ENCODE data around the gene FYCO1.

The FYCO1 gene

DNA sequence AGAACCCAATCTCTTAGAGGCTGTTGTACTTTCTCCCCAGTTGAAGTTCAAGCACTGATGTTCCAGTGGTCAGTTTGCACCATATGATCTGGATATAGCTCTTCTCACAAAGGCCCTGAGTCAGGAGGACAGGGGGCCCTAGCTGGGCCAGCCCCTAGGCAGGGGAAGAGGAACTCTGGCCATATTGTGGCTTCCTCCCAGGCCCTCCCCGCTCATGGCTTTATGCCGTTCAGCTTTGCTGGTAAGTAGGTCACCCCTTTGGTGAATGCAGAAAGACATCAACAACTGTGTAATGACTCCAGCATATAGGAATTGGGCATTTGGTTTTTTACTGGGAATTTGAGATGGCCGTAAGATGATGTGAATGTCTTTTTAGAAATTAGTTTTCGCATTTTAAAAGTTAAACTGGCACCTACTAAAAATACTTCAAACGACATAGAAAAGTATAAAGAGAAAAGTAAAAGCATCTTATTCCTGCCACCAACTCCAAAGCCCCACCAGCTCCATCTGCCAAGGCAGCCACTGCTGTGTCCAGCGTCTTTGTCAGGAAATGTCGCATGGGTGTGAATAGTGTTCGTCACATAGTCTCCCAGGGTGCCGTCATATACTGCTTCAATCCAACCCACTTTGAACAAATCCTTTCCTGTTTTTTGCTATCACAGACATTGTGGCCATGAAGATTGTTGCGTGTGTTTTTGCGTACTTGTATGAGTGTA, 84.0 kb downstream of the FYCO1 start:
- DNase-seq: no peak

DNA sequence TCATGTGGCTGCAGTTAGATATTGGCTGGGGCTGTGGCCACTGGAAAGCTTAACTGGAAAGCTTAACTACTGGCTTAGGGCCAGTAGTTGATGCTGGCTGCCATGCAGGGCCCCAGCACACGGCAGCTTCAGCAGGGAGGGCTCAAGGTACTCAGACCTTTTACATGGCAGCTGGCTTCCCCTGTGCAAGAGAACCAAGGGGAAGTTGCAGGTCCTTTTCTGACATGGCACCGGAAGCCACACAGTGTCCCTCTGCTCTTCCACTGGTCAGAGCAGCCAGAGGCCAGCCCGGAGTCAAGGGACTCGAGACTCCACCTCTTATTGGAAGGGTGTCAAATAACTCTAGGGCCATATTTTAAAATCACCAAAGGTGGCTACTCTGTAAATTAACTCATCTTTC, 84.7 kb downstream of the FYCO1 start:
- DNase-seq: no peak

DNA sequence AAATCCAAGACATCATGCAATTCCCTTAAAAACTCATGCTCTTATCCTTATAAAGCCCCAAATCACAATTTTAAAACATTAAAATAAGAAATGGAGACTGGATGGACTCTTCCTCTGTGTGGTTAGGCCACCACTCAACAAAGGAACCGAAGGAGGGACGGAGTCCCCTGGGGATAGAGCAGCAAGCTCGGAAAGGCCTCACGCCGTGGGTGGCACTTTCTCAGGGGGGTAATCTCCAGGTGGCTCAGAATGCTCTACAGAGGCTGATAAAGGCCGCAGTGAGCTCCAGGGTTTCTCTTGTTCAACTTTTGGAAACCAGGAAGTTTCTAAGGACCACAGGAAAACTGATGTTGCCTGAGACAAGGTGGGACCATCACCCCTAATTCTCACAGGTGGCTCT, 86.1 kb downstream of the FYCO1 start:
- DNase-seq: no peak

DNA sequence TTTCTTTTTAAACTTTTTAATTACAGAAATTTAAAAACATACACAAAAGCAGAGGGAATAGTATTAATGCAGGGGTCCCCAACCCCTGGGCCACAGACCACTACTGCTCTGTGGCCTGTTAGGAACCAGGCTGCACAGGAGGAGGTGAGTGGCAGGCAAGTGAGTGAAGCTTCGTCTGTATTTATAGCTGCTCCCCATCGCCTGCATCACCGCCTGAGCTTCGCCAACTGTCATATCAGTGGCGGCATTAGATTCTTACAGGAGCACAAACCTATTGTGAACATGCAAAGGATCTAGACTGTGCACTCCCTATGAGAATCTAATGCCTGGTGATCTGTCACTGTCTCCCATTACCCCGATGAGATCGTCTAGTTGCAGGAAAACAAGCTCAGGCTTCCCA, 86.9 kb downstream of the FYCO1 start:
- no peak for DNase-seq

DNA sequence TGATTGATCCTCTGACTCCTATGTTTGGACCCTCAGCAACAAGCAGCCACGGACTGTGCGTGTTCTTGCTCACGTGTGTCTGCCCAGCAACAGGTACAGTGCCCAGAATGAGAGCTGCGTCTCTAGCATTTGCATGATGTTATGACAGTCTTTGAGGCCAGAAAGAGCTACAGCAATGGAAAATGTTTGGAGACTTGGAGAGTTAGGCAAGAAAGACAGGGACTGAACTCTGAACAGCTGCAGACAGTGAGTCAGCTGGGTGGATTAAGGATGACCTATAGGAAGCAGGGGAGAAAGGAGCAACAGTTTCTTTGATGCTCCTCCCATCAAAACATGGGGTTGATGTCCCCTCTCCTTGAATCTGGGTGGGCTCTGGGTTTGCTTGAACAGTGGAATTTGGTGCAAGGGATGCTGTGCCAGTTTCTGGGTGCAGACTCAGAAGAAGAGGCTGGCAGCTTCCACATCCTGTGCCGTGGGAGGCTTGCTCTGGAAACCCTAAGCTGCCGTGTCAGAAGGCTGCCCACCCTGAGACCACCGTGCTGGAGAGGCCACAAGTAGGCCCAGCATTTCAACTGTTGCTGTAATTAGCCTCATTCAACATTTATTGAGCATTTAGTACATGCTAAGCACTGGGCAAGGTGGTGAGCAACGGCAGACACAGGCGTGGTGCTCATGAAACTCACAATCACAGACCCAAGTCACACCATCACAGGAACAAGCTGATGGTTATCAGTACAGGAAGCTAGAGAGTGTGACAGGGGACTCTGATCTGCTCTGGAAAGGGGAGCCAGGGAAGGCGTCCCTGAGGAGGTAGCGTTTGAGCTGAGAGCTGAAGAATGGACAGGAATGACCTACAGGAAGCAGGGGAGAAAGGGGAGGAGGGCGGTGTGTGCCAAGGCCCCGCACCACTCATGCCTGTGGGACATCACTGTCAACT, 87.6 kb downstream of the FYCO1 start:
- no peak for DNase-seq

DNA sequence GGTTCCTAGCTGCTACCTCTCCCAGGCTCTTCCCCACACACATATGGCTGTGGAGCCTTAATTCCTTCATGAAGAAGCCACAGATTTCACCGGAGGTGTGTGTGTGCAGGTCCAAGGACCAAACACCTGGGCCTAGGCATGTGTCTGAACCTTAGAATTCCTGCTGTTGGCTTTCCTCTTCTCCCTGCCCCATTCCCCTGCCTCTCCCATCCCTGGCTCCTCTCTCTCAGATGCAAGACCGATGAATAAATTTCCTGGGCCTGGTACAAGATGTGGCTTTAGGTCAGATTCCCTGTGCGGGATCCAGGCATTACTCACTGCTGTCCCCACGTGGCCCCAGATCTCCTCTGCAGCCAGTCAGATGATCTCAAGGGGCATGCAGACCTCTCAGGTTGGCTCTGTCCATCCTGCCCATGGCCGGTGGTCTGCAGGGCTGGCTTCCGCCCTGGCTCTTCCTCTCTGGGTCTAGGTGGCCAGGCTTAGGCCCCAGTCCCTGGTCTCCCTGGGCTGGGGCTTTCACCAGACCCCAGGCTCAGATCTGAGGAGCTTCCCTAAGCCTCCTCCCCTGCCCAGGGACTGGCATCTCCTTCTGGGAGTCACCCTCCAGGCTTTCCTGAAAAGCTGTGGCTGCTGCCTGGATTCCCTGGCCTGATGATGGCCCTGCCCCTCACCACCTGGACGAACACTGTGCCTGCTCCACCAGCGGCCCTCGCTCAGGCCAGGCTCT, 88.8 kb downstream of the FYCO1 start:
- DNase-seq: no peak

DNA sequence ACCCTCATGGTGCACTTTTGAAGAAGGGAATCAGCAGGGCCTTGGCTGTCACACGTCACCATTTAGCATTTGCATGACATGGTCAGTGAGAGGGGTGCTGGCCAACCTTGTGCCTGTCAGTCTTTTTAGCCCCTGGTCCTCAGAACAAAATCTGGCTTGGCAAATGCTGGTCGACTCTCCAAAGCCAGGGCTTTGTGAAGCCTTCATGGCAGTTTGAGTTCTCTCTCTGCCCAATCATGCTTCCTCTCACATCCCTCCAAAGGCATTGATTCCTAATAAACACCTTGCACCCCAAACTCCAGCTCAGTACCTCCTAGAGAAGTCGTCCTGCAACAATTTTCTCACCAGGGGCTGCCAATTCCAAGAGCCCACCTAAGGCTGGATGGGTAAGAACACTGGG, 89.9 kb downstream of the FYCO1 start:
- no peak for DNase-seq

DNA sequence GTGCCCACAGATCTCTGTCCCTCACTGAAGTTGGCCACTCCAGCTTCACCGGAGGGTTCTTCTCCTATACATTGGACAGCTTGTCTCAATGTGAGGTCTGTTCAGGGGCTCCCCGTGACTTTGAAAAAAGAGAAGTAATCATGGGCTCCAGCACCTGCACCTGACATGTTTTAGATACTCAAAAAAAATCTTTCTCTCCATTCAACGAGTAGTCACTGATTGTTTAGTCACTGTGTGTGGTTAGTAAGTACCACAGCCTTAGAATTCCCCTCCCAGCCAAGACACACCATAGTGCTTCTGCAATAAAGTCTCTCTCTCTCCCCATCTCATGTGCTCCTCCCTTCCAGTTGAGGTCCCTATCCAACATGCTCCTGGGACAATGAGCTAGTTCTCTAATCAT, 90.7 kb downstream of the FYCO1 start:
- no peak for DNase-seq

DNA sequence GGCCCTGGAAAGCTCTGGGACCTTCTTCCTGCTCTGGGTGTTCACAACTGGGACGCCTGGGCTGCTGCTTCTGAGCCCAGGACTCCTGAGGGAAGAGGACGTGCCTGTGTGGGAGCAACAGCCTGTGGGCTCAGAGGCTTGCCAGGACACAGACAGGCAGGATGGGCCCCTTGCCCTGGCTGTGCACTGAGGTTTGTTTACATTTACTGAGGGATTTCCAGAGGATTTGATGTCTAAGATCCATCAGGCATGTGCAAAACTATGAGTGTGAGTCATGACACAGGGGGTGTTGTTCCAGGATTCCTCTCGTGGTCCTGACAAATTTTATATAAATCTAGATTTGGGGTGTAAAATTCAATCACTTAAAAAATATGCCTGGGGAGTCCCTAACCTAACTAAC, 98.7 kb downstream of the FYCO1 start:
- no peak for DNase-seq

DNA sequence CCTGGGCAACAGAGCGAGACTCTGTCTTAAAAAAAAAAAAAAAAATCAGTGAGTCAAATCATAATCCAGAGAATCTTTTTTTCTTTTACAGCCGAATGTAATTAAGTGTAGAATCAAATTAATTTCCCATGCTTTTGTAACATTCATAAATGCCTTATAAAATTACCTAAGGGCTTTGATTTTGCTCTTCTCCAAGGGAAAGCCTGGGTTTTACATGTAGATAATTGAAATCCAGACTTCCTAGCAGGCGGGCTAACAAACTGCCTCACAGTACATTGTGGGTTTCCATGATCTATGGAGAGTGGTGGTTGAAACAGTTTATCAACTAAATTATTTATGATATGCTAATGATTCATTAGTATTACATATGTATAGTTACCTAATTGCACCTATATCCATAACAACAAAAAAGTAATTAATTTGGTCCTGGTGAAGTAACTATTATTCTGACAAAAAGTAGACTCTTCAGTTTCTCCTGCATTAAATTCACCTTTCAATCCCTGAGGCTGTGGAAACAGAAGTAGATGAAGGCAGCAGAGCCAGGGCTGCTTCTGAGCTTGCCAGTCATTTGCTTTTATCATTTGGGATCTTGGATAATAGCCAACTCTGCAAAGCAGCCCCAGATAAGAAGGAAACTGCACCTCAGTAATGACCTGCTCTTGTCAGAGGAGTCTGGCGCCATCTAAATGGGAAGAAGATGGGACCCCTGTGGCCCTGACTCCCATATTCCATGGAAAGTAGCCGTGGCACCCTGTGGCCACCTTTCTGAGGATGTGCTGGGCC, 99.7 kb downstream of the FYCO1 start:
- no peak for DNase-seq

DNA sequence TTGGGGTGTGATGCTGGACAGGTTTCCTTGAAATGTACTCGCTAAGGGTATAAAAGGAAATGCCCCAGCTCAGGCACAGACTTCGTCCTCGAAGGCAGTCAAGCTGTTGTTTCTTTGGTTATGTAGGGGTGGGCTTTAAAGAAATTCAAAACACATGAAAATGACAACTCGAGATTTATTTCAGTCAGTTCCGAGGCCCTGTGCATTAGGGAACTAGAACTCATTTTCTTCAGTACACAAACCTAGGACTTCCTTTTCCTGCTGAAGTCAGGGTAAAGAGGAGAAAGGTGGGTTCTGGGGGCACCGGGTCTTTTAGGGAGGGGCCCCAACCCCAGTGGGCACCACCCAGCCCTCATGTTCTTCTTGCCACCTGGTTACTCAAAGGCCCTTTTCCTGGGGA, 101.6 kb downstream of the FYCO1 start:
- no peak for DNase-seq

DNA sequence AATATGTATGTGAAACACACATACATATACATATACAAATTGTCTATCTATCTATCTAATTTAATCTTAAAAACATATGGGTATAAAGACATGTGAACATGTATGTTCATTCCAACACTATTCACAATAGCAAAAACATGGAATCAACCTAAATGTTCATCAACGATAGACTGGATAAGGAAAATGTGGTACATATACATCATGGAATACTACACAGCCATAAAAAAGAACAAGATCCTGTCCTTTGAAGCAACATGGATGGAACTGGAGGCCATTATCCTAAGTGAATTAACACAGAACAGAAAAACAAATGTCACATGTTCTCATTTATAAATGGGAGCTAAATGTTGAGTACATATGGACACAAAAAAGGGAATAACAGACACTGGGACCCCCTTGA, 103.5 kb downstream of the FYCO1 start:
- DNase-seq: no peak

DNA sequence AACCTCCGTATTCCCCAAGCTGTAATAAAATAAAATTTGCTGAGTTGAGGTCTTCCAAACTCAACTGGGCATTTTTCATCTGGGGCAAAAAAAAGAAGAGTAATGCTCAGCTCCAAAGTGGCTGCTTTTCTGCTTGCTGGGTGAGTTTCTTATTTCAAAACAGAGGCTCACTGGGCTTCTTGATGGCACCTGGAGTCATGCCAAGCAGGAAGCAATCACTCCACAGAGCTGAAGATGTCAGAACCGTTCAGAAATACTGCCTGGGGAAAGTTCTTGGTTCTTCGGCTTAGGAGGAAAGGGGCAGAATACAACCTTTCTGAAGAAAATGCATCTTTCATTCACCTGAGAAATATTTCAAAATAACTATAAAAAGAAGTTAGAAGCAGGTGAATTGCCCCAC, 105.2 kb downstream of the FYCO1 start:
- no peak for DNase-seq

DNA sequence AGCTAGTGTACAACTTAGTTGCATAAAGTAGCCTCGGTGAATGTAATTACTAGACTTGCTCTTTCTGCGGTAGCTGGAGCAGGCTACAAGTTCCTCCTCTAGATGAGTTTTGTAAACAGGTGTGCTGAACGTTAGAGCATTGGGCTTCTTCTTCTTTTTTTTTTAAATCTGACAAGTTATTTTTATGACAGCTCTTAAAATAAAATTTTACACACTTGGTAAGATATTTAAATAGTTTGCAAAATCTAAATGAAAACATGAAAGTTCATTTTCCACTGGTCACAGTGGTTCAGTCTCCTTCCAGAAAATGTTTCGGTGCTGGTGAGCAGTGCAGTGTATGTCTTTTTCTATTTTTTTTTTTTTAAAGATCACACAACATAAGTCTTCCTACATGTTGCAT, 106.3 kb downstream of the FYCO1 start:
- no peak for DNase-seq

DNA sequence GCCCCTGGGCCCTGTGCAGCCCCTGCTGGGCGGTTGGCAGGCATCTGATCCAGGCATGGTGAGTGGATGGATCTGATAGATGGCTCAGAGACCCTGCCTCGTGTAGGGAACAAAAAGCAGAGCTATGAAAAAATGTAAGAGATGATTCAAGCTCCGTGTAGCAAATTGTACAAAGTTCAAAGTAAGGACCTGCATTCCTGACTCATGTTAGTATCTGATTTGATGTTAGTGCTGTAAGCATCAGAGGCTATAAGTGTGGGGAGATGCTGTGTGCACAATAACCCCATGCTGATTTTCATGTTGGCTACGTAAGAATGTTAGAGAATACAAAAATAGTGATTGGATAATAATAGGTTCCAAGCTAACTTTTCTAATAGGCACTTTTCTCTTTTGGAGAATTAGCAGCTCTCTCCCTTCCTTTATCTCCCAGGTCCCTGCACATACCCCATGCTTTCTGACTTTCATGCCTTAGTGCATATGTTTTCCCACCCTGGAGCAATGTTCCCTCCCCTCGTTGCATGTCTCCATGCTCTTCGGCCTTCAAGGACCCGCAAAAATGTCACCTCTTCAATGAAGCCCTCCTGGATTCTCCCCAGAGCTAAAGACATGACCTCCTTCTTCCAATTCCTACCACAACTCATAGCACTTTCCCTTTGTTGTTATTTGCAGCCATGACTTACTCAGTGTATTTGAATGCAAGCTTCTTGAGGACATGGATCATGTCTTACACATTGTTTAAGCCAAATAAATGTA, 107.7 kb downstream of the FYCO1 start:
- no peak for DNase-seq

DNA sequence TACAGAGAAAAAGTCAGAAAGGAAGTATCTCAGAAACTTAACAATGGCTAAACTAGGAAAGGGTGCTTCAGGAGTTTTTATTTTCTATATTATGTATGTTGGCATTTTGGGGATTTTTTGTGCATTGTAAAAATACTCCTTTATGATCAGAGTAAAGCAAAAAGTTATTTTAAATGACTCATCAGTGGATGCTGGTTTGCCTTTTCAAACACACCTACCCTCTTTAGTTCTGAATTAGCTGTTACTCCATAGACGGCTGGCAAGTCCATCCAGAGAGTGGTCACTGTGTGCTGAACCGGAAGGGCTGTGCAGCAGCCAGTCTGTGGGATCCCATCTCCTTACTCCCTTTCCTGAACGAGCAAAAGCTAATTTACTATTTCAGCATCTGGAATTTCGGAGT, 108.3 kb downstream of the FYCO1 start:
- no peak for DNase-seq

DNA sequence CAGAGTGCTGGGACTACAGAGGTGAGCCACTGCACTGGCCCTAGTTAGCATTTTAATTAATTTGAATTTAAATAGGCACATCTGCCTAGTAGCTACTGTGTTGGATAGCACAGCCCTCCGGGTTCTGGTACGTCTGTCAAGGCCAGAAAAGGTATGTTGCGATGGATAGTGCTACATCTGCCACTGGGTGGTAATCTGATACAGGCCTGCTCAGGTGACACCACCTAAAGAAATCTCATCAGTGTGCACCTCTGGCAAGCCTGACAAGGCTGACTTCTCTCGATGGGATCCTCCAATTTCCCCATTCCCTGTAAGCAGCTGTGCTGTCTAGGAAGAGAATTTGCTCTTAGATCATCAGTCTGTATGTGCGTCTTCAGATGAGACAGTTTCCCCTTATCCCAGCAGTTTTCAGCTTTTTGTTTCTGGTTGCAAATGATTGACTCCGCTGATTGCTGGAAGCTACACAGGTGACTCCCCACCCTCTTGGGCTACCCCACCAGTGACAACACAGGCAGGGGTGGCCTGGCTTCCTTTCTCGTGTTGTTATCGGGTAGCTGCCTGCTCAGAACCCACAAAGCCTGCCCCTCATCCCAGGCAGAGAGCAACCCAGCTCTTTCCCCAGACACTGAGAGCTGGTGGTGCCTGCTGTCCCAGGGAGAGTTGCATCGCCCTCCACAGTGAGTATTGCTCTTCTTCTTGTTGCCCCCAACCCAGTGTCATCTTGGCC, 109.5 kb downstream of the FYCO1 start, which contains the start of gene CCR9:
Gene CCR9 (plus strand): TSS at position 565 of the 727 bp plus-strand sequence. CDS start 8,391 bp downstream, outside the sequence.
- DNase-seq: no peak

DNA sequence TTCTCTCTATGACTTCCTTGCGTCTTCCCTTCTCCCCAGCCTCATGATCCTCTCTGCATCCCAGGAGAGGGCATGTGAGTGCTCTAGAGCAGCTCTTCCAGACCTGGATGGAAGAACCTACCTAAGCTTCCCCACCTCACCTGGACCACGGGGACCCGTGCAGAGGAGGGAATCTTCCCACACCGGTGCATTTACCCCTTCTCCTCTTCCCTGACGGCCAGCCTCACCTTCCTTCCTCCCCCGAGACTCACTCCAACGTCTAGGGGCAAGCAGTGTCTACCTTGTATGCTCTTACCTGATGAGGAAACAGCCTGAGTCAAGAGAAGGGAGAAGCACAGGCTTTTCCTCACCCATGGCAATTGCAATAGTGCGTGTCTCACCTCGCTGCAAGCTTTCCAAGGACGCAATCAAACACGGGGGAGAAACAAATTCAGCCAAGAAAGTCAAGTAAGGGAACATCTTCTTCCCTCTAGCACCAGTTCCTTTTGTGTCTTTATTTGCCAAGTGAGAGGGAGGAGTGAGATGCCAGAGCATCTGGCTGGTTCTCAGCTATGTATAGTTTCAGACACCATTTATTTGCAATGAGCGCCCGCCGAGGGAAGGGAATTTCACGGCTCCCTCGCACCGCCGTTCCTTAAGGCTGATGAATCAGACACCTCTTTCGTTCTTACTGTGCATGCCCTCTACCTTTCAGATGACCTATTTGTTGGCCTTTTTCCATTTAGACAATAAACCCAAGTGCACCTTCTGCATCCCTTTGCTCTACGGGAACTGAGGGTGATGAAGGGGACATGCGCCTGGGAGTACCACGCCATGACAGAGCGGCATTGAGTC, 111.0 kb downstream of the FYCO1 start:
- DNase-seq: no peak

DNA sequence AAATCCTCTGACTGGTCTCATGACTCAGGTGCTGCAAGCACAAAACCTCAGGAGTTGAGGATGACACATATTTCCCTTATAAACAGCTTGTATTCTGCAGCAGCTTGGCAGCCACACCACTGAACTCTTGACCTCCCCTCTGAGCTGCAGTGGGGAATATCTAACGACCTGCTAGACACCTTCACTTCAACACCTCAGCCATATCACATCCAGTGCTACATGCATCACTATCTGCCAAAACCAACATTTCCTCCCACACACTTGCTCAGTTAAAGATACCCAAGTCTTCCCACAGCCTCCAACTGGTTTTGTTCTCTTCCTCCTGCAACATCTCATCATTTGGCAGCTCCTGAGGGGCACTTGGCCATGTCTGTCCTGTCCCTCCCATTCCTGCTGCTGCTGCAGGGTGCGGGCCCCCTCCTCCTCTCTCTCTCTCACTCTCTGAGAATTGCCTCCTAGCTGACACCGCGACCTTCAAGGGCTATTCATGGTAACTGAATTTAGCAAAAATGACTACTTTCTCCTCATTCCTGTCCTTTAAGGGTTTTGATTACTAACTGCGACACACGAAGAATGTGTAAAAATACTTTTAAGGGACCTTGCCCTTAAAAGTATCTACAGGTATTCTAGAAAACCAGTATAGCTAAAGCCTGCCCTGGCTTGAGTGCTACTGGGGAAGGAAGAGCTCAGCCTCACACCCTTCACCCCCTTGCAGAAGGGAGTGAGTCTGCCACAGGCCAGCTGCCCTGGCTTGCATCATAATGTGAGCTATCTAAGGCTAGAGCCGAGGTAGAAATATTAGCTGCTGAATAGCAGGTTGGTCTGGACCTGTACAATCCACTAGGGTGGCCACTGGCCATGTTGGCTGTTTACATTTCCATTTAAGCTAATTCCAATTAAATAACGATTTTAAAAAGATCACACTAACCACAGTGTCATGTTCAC, 114.3 kb downstream of the FYCO1 start:
- no peak for DNase-seq

Measured in stimulated activated CD4-positive, alpha-beta T cell treated with anti-CD3 and anti-CD28 coated beads, Interleukin-12 subunit alpha, Interleukin-12 subunit beta, amount 100 ng/mL, for 4 hours (primary cell).